Mammary epithelial cell (primary cell): ENCODE measurements around the gene IER2.
"Not testable (repeated sequence)": the region's sequence is repeated elsewhere in the genome, so short reads cannot be mapped to it uniquely, and the experiment has no call there.

Experiments used
- EZH2 ChIP-seq: IDR thresholded peaks from 2 replicates; pipeline ENCODE4 v1.6.1; 2012; ENCODE audit warnings: low read length, inconsistent platforms, borderline replicate concordance
- TF ChIP-seq, protein P1 (sequence below), 2 donors: IDR thresholded peaks in 1 of 2; conservative IDR thresholded peaks in 1 of 2; 2 replicates each; pipeline ENCODE4 v1.5.1; 2011 to 2012; ENCODE audit warnings: inconsistent platforms in 2 of 2, low read length in 2 of 2, mild to moderate bottlenecking in 2 of 2, control low read depth in 1 of 2, low read depth in 1 of 2; ENCODE audit not compliant: insufficient read depth in 1 of 2; ENCODE audit errors: extremely low read depth in 1 of 2

DNA sequence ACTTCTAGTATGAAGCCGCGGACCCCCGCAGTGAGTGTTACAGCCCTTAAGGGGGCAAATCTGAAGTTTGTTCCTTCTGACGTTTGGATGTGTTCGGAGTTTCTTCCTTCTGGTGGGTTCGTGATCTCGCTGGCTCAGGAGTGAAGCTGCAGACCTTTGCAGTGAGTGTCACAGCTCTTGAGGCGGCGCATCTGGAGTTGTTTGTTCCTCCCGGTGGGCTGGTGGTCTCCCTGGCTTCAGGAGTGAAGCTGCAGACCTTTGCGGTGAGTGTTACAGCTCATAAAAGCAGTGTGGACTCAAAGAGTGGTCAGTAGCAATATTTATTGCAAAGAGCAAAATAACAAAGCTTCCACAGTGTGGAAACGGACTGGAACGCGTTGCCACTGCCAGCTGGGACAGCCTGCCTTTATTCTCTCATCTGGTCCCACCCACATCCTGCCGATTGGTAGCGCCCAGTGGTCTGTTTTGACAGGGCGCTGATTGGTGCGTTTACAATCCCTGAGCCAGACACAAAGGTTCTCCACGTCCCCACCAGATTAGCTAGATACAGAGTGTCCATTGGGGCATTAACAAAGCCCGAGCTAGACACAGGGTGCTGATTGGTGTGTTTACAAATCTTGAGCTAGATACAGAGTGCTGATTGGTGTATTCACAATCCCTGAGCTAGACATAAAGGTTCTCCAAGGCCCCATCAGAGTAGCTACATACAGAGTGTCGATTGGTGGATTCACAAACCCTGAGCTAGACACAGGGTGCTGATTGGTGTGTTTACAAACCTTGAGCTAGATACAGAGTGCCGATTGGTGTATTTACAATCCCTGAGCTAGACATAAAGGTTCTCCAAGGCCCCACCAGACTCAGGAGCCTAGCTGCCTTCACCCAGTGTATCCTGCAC lies 35.8 kb downstream of the IER2 start:
- TF ChIP-seq, protein P1, sequence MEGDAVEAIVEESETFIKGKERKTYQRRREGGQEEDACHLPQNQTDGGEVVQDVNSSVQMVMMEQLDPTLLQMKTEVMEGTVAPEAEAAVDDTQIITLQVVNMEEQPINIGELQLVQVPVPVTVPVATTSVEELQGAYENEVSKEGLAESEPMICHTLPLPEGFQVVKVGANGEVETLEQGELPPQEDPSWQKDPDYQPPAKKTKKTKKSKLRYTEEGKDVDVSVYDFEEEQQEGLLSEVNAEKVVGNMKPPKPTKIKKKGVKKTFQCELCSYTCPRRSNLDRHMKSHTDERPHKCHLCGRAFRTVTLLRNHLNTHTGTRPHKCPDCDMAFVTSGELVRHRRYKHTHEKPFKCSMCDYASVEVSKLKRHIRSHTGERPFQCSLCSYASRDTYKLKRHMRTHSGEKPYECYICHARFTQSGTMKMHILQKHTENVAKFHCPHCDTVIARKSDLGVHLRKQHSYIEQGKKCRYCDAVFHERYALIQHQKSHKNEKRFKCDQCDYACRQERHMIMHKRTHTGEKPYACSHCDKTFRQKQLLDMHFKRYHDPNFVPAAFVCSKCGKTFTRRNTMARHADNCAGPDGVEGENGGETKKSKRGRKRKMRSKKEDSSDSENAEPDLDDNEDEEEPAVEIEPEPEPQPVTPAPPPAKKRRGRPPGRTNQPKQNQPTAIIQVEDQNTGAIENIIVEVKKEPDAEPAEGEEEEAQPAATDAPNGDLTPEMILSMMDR (conservative IDR thresholded peaks at IDR 0.05 in 1 of 2, IDR thresholded peaks at IDR 0.05 in 1 of 2; ENCODE audit: extremely low read depth in 1 of 2, insufficient read depth in 1 of 2, low read depth in 1 of 2, low read length in 2 of 2), result not testable (repeated sequence)
- TF ChIP-seq EZH2, result not testable (repeated sequence)
